Activated T-cell treated with anti-CD3 and anti-CD28 coated beads for 48 hours (primary cell): ENCODE results near the gene GPR176.
"Not testable (repeated sequence)": the region's sequence is repeated elsewhere in the genome, so short reads cannot be mapped to it uniquely, and the experiment has no call there.

ENCODE experiments used
- DNase-seq: peaks from one replicate; pipeline ENCODE4 v3.0.0-alpha.2; 2020; ENCODE audit warnings: low read depth

GPR176 gene

DNA sequence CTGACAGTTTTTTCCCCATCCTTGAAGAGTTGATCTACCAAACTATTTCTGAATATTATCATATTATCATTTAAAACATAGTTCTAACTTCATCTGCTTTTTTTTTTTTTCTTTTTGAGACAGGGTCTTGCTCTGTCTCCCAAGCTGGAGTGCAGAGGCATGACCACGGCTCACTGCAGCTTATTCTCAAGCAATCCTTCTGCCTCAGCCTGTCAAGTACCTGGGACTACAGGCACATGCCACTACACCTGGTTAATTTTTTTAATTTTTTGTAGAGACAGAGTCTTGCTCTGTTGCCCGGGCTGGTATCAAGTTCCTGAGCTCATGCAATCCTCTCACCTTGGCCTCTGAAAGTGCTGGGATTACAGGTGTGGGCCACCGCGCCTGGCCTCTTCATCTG lies 15.2 kb upstream of the GPR176 start:
- DNase-seq, result no peak

DNA sequence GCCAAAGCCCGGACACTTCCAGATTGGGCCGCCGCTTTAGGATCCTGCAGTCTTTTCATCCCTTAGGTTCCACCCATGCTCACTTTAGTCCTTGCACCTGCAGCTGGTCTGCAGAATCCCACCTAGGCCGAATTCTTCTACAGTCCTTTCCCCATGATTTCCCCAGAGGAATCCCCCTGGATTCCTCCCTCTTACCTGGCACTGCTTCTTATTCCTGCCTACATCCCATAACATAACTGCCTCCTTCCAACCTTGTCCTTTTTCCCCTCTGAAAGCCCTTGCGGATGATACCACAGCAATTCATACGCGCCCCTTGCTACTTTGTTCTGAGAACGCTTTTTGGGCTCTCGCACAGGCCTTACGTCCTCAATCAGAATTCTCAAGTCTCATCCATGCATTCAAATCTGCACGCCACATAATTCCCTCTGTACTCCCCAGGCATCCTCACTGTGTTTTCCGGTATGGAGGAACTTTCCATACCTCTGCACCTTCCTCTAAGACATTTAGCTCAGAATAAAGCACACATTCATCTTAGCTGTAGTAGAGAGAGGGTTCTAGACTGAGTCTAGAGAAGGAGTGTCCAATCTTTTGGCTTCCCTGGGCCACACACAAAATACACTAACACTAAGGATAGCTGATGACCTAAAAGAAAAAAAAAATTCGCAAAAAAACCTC lies 14.5 kb upstream of the GPR176 start:
- no peak for DNase-seq

DNA sequence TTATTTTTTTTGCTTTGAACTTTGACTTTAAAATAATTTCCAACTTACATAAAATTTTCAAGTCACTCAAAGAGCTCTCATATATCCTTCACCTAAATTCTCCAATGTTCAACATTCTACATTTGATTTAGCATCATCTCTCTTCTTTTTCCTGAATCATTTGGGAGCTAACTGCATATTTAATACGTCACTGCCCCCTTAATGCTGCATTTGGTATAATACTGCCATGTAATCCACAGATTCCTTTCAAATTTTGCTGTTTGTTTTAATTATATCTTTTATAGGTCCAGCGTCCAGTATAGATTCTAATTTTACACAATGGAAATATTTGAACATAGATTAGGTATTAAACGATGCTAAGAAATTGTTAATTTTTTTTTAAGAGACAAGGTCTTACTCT lies 11.5 kb upstream of the GPR176 start:
- DNase-seq, result no peak

DNA sequence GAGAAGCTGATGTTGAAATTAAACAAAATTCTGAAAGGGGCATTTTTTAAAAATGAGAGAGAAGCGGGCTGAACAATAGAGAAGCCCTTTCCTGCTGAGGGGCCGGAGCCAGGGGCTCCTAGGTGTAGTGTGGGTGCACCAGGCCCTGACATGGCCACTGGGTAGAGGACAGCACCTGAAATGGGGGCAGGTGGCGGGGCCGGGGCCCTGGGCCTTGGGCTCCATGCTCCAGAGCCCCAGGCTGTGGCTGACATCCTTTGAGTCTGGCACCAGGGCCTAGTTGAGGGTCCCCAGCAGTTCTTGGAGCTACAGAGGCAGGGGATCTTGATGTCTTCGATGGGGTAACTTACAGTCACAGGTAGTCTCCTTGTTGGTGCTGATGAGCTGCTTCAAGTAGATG lies 6.5 kb upstream of the GPR176 start:
- DNase-seq, result no peak

DNA sequence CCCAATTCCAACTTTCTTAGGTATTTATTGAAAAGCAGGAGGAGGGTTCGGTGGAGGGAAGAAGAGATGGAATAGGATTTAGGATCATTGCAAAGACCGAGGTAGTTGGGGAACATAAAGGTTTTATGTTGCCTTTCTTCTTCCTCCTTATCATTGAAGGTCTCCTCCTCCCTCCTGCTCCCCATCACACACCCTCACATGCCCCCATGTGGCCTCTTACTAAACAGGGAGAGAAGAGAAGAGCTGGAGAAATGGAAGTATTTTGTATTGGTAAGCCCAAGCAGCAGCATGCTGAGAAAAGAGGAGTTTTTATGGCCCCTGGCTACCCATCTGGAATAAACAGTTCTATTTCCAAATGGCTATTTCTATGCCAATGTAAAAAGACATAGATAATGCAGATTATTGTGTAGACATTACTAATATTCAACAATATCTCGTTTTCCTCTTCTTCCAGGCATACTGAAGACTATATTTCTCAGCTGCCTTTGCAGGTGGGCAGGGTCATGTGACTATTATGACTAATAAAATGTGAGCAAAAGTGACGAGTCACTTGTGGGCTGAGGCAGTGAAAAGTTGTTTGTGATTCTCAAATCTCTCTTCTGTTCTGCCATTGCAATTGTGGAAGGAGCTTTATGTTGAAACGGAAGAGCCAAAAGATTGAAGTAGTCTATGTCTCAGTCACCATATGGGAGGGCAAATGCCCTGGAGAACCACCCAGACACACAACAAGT lies 5.2 kb upstream of the GPR176 start:
- no peak for DNase-seq

DNA sequence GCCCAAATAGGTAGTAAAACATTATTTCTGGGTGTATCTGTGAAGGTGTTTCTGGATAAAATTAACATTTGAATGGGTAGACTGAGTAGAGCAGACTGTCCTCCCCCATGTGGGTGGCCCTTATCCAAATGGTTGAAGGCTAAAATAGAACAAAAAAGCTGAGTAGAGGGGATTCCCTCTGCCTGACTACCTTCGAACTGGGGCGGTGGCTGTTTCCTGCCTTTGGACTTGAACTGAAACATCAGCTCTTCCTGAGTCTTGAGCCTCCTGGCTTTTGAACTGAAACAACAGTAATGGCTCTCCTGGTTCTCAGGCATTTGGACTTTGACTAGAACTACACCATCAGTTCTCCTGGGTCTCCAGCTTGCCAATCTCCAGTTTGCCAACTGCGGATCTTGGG lies 4.4 kb upstream of the GPR176 start:
- no peak for DNase-seq

DNA sequence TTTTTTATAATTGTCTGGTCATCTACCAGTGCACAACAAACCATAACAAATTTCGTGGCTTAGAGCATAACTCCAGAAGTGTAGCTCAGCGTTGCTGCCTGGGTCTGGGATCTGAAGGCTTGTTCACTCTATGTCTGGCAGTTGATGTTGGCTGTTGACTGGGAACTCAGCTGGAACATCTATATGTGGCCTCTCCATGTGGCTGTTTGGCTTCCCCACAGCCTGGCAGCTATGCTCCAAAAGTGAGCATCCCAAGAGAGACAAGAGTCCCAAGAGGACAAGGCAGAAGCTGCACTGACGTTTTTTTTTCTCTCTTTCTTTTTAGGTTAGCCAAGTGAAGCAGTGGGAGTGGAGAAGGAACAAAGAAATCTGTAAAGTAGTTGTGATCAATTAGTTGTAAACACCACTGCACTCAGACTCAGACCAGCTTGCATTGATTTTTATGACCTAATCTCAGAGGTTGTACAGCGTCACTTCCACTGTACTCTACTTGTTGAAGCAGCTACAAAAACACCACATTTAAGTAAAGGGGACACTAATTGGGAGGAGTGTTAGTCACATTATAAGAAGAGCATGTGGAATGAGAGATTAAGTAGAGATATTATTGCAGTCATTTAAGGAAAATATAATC lies 2.5 kb upstream of the GPR176 start:
- no peak for DNase-seq

DNA sequence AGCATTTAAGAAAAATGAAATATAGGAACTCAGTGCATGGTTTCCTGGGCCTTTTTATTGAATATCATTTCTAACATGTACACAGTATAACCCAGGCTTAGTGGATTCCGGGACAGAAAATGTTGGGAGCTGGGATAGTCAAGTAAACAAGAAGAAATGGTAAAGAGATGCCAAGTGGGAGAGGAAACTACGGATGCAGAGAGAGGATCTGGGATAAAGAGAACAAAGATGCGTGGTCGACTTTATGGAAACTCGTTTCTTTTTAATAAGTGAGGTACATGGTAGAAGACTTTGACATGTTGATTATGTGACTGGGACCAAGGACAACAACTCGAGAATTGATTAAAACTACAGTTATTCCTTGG lies 1.2 kb upstream of the GPR176 start:
- no peak for DNase-seq

DNA sequence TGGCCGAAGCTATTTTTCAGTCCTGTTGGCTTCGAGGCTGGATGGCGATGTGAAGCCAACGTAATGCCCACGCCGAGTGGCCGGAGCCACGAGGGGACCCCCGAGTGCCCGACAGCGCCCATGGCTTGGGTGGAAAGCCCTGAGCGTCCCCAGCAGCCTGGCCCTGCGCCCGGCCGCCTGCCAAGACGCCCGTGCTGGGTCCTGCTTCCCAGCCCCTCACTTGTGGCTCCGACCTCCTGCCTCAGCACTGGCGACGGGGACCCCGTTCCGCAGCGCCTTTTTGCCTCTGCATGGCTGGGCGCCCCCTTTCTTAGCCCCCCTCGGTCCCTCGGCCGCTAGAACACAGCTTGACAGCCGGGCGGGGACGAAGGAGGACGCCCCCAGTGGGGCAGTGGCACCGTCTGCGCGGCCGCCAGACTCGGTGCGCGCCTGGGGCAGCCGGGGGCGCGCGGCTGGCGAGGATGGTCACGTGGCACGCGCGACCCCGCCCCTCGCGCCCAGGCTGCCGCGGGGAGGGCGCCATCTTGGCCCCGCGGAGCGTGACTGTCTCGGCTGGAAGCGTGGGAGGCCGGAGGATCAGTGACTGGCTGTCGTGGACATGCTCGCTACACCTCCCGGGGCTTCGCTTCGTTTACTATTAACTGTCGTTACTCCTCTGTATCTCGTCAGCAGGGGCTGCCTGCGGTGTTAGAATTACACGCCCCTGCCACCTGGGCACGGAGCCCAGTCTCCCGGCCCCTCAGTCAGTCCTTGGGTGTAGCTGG lies 626 bp upstream of the GPR176 start:
- peak; percentile 84 for DNase-seq

DNA sequence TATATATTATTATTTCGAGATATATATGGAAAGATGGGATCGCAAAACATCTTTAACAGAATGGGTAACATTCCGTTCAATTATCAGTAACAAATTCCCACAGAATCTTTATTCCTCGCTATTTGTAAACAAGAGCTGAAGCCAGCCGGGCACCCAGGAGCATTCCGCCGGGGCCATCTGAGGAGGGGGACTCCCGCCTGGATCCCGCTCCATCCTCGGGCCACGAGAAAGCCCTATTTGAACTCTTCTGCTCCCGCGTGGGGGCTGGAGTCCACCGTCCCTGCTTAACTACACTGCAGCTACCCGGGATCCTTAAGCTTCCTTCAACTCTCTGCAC lies 687 bp downstream of the GPR176 start:
- no peak for DNase-seq

DNA sequence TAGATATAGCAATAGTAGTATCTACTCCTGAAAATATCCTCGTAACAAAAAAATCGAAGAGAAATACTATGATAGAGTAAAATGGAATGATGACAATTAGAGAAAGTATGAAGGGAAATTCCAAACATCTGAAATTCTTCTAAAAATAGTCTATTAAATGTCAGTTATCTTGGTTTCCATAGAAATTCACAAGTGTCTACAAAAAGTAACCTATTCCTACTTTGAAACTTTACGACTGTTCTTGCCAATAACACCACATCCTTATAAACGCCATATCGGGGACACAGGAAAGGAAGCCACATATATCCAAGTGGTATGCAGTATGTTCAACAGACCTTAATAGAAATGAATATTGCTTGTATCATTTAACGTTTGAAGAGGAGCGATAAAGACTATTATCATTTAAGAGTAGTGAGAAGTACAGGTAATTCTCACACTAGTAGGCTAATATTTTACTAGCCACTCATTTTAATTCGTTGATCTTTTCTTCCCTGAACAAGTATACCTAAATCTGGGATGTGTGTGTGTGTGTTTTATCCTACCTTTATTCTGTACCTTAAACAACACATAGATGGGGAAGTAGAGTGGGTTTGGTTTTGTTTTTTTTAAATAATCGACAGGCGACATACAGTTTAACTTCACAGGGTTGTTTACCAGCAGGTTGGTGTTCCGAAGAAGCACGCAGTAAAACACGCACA lies 1.2 kb downstream of the GPR176 start:
- no peak for DNase-seq

DNA sequence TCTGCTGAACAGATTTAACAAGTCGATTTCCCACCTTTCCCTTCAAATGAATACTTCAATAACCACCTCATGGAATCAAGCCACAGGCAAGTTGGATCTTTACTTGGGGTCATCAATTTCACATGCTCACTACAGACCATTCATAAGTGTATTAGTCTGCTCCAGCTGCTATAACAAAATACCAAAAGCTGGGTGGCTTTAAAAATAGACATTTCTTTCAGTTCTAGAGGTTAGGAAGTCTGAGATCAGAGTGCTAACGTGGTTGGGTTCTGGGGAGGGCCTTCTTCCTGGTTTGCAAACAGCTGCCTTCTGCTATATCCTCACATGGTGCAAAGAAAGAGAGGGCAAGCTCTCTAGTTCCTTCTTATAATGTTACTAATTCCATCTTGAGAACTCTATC lies 5.1 kb downstream of the GPR176 start:
- no peak for DNase-seq

DNA sequence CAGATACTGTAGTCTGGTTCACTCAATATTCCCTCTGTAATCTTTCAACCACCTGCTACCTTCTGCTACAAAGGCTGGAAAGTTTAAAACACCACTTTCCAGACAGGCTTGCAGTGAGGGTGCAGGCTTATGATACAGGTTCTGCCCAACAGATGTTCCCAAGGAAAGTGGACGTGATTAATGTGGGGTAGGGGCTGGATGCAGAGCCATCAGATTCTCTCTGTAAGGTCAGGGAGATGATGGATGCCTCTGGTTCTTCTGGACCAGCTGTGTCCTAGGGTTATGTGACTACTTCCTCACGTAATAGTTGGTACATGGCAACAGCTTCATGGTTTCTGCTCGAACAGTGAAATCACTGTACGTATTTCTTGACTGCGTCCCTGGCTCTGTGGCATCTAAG lies 11.1 kb downstream of the GPR176 start:
- no peak for DNase-seq

DNA sequence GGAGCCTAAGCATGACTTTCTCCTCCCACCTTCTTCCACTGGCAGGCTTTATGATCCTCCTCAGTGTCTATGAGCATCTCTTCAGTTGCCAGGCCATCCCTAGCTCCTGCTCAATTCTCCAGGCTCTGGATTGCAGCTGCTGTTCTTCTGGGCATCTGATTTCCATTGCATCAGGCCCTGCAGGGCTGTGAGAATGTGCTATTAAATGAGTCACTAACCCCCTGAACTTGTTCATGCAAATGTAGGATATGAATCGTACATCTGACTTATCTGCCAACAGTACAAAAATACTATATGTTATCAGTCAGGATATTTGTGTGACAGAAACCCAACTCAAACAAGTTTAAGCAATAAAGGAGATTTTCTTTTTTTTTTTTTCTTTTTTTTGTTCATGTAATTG lies 11.9 kb downstream of the GPR176 start:
- no peak for DNase-seq

DNA sequence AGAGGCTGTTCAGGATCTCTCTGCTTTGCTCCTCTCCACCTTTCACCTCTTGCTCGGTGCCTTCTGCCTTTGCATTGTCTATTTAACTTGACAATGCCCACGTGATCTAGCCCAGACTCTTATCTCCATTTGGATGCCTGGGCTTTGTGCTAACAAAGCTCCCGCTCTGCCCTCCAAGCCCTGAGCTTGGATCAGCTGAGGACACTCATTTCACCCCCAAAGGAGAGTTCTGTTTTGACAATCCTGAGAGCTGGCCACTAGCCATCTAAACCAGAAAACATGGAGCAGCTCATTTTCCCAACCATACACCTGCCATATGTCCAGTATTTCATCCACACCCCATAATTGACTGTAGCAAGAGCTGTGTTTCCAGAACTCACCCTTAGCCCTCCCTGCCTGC lies 12.8 kb downstream of the GPR176 start:
- no peak for DNase-seq

DNA sequence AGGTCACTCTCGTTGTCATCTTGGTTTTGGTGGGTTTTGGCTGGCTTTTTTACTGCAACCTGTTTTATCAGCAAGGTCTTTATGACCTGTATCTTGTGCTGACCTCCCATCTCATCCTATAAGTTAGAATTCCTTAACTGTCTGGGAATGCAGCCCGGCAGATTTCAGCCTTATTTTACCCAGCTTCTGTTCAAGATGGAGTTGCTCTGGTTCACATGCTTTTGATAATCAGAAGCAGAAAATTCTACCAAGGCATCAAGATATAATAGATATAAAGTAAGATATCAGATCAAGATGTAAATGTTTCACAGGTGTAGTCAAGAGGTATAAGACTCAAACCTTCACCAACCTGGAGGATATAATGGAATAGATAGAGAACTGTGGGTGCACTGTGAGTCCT lies 16.0 kb downstream of the GPR176 start:
- no peak for DNase-seq

DNA sequence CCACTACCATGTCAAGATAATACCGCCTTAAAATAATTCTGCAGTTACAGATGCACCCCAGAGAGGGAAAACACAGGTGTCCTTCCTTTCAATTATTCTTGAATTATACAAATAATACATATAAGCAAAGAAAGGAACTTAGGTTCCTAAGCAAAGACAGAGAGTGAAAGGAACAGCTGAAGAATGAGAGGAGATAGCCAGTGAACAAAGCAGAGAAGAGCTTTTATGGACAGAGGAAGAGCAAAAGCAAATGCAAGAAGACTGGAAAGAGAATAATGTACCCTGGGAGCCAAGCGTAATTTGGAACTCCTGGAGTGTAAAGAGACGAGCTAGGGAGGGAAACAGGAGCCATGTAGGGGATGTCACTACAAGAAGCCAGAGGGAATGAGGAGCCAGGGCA lies 21.7 kb downstream of the GPR176 start:
- DNase-seq, result no peak

DNA sequence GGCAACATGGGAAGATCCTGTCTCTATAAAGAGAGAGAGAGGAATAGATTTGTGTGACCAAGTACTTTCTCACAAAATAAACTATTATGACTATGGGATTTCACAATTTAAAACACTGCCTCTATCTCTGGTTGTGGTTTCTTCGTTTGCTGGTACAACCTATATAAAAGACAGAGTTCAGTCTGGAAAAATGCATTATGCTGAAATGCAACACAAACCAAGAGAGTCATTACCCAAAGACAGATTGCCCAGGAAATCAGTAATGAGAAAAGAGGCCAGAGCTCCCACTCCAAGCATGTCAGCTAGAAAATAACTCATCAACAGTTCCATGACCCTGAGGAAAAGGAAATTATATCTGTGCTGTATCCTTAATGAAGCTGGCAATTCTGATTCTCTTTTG lies 23.2 kb downstream of the GPR176 start:
- no peak for DNase-seq

DNA sequence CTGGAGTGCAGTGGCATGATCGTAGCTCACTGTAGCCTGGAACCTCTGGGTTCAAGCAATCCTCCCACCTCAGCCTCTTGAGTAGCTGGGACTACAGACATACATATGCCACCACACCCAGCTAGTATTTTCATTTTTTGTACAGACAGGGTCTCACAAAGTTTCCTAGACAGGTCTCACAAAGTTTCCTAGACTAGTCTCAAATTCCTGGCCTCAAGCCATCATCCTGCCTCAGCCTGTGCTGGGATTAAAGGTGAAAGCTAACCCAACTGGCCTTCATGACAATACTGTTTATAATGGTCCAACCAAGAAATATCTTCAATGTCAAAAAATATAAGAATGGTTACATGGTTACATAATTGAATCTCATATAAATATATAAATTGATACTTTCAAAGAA lies 24.0 kb downstream of the GPR176 start:
- no peak for DNase-seq

DNA sequence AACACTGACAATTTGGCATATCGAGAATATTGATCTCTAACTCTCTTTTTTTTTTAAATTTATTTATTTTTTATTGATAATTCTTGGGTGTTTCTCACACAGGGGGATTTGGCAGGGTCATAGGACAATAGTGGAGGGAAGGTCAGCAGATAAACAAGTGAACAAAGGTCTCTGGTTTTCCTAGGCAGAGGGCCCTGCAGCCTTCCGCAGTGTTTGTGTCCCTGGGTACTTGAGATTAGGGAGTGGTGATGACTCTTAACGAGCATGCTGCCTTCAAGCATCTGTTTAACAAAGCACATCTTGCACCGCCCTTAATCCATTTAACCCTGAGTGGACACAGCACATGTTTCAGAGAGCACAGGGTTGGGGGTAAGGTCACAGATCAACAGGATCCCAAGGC lies 27.0 kb downstream of the GPR176 start:
- not testable (repeated sequence) for DNase-seq

DNA sequence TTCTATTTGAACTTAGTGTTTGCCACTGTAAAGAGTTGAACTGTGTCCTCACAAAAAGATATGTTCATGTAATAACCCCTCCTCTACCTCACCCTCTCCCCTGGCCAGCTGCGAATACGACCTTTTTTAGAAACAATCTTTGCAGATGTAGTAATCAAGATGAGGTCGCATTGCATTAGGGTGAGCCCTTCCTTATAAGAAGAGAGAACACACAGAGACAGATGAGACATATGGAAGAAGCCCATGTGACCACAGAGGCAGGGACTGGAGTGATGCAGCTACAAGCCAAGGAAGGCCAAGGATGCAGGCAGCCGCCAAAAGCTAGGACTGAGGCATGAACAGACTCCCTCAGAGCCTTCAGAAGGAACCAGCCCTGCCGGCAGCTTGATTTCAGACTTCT lies 27.6 kb downstream of the GPR176 start:
- no peak for DNase-seq

DNA sequence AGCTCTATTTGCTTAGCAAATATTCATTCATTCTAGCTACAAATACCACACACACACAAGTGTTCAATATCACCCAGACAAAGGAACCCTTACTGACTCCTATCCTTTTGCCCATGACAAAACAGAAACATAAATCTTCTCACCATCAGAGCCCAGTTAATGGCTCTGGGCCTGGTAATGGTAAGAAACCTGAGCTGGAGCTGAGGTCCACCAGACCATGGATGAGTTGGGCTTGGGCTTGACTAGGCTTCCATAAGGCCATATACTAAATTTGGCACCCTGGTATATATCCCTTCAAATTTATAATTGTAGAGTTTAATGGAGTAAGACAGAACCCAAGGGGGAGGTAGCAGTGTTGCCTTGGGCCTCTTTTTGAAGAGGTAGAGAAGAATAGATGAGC lies 29.4 kb downstream of the GPR176 start:
- no peak for DNase-seq

DNA sequence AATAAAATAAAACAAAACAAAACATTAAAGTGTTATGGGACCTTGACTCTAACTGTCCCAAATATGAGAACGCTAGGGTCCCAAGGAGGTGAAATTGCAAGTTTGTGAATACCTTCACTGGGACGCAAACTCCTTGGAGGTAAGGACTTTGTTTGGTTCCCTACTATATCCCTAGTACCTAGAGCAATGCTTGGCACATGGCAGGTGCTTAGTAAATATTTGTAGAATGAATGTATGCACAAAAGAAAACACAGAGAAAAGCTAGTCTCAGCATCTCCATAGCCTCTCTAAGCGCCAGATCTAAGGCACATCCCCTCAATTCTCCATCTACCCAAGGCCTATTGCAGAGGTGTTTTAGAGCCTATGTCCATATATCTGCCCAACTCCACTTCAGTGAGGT lies 30.5 kb downstream of the GPR176 start:
- DNase-seq, result no peak
